Measurements from ENCODE around the gene NUP153.

- TF ChIP-seq CTCF (IDR thresholded peaks at IDR 0.05) (no peak), EZH2 (IDR thresholded peaks at IDR 0.05) (no peak)
These were observed 8.4 kb upstream of the NUP153 start for GRCh38 chr6:17714879-17715851.

Measured in neural progenitor cell (in vitro differentiated cells).